ENCODE data around the gene PRR22.

GRCh38 chr19:5827891-5828660 lies 43.5 kb upstream of the PRR22 start:
- TF ChIP-seq CTCF (IDR thresholded peaks at IDR 0.05) (peak in 1 of 6 experiments; percentile 8), POLR2A (IDR thresholded peaks at IDR 0.05) (peak; percentile 90 to 94)
